Vagina (tissue), 2 donors: Measurements from ENCODE around the gene HBE1.

ENCODE experiments used
- CTCF ChIP-seq, 3 experiments: fragments of 450-650 bp in 2 of 3; fragments of 200-600 bp in 1 of 3; sonication (generic) in 1 of 3; IDR thresholded peaks; one replicate each; pipeline ENCODE4 v1.5.1; 2017 to 2019; ENCODE audit warnings: antibody characterized with exemption in 3 of 3, mild to moderate bottlenecking in 2 of 3, moderate library complexity in 2 of 3
- POLR2A ChIP-seq, 2 donors: fragments of 450-650 bp; IDR thresholded peaks; one replicate each; pipeline ENCODE4 v1.6.1; 2017; ENCODE audit warnings: antibody characterized with exemption in 2 of 2, mild to moderate bottlenecking in 2 of 2, moderate library complexity in 2 of 2
- POLR2AphosphoS5 ChIP-seq, 2 donors: sonication (generic); formaldehyde crosslinking; IDR thresholded peaks; one replicate each; pipeline ENCODE4 v1.9.0; 2017; ENCODE audit warnings: antibody characterized with exemption in 2 of 2, mild to moderate bottlenecking in 2 of 2, low read depth in 1 of 2; ENCODE audit not compliant: insufficient read depth in 1 of 2

- TF ChIP-seq CTCF (IDR thresholded peaks at IDR 0.05) (no peak), POLR2AphosphoS5 (IDR thresholded peaks at IDR 0.05; ENCODE audit: insufficient read depth in 1 of 2, low read depth in 1 of 2) (no peak), POLR2A (IDR thresholded peaks at IDR 0.05) (no peak)
Measured at GRCh38 chr11:5290106-5290505, 20.4 kb upstream of the HBE1 start.
